ENCODE measurements around the gene ABI1. TPM values are rescaled to one million over a fixed set of nuclear protein-coding genes. Genes with fewer than 3 reads are reported as not detected.

ABI1 gene
- total RNA-seq, 1 donor from 2014 or later: 43.1 TPM

- Mint-ChIP-seq H3K4me3 (peak overlapping the region; percentile 97), H3K9me3 (no peaks in the 10 kb centered on the region), H3K27me3 (ENCODE audit: insufficient read depth, low read depth) (peaks cover 3% of the 10 kb centered on the region), H3K27ac (no peak overlapping the region), H3K4me1 (peaks cover 16% of the 10 kb centered on the region), H3K36me3 (no peaks in the 10 kb centered on the region)
- peaks cover 56% of the 10 kb centered on the region for H3K79me2 ChIP-seq (ENCODE audit: low read depth)
- no peaks in the 10 kb centered on the region for H3K27me3 ChIP-seq
- peaks cover 27% of the 10 kb centered on the region for H4K20me1 ChIP-seq (ENCODE audit: low read depth)
- H3K36me3 ChIP-seq: no peaks in the 10 kb centered on the region
- peak overlapping the region; percentile 83 for H3K4me2 ChIP-seq
- peak overlapping the region; percentile 71 for H3K9ac ChIP-seq
- H3K4me3 ChIP-seq: peak overlapping the region; percentile 96
- peaks cover 8% of the 10 kb centered on the region for H3K4me1 ChIP-seq
- H3F3A ChIP-seq (ENCODE audit: low read depth): peaks cover 7% of the 10 kb centered on the region
- peak; percentile 71 for DNase-seq (ENCODE audit: low spot score)
- peak overlapping the region; percentile 85 for H3K27ac ChIP-seq
- peak overlapping the region; percentile 77 for H2AFZ ChIP-seq (replicated peaks)
- TF ChIP-seq, protein P1, sequence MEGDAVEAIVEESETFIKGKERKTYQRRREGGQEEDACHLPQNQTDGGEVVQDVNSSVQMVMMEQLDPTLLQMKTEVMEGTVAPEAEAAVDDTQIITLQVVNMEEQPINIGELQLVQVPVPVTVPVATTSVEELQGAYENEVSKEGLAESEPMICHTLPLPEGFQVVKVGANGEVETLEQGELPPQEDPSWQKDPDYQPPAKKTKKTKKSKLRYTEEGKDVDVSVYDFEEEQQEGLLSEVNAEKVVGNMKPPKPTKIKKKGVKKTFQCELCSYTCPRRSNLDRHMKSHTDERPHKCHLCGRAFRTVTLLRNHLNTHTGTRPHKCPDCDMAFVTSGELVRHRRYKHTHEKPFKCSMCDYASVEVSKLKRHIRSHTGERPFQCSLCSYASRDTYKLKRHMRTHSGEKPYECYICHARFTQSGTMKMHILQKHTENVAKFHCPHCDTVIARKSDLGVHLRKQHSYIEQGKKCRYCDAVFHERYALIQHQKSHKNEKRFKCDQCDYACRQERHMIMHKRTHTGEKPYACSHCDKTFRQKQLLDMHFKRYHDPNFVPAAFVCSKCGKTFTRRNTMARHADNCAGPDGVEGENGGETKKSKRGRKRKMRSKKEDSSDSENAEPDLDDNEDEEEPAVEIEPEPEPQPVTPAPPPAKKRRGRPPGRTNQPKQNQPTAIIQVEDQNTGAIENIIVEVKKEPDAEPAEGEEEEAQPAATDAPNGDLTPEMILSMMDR (IDR thresholded peaks at IDR 0.05): no peak
- TF ChIP-seq EZH2phosphoT487 (IDR thresholded peaks at IDR 0.05) (no peak), EZH2 (IDR thresholded peaks at IDR 0.05) (no peak)
- H3K9me3 ChIP-seq (ENCODE audit: low read depth): no peaks in the 10 kb centered on the region
Observed at GRCh38 chr10:26860102-26860442, 686 bp downstream of the ABI1 start.

DNA sequence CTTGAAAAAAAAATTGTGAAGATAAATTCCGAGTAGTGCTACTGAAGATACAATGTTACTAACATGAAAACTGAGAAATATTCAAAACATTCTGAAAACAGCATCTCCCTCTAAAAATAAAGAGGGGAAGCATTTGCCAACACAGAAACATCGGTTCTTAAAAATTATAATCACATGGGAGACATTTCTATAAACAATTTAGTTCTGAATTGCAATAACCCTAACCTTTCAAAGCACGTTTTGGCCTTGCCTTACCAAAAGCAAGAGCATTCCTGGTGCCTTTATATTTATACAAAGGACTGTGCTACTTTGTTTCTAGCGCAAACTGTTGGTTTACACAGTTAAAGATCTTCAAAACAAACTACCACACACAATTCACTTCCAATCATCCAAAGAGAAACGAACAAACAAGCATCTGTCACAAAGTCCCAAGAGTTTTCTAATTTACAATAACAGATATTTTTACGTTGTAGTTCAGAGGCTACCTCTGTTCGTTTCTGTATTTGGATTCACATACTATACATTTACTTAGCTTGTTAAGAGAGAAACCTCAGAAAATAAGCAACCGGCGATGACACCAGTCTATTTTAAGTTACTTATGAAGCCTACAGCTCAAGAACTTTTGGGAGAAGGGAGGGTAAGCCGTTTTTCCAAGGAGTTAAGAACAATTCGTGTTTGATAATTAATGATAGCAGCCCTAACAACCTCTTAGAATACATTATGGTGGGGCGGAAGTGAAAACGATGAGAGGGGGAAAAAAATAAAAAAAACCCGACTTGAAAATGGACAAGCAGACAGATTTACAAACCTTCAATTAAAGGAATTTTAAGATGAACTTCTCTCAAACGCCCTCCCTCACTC lies 1.3 kb downstream of the ABI1 start:
- Histone ChIP-seq H3K4me2 (peak overlapping the region; percentile 83), H3K36me3 (no peaks in the 10 kb centered on the region), H2AFZ (replicated peaks) (no peak overlapping the region), H4K20me1 (ENCODE audit: low read depth) (peaks cover 27% of the 10 kb centered on the region), H3K9ac (peak overlapping the region; percentile 71), H3K9me3 (ENCODE audit: low read depth) (no peaks in the 10 kb centered on the region), H3K4me1 (peaks cover 8% of the 10 kb centered on the region), H3K4me3 (peak overlapping the region; percentile 96), H3K79me2 (ENCODE audit: low read depth) (peaks cover 62% of the 10 kb centered on the region), H3K27me3 (no peaks in the 10 kb centered on the region), H3K27ac (no peak overlapping the region), H3F3A (ENCODE audit: low read depth) (peaks cover 7% of the 10 kb centered on the region)
- H3K27me3 Mint-ChIP-seq (ENCODE audit: insufficient read depth, low read depth): no peaks in the 10 kb centered on the region
- peak overlapping the region; percentile 97 for H3K4me3 Mint-ChIP-seq
- peak; percentile 20 for DNase-seq (ENCODE audit: low spot score)
- TF ChIP-seq, protein P1 (IDR thresholded peaks at IDR 0.05): no peak
- TF ChIP-seq EZH2 (IDR thresholded peaks at IDR 0.05): no peak
- TF ChIP-seq EZH2phosphoT487 (IDR thresholded peaks at IDR 0.05): no peak
- H3K4me1 Mint-ChIP-seq: peaks cover 16% of the 10 kb centered on the region
- H3K27ac Mint-ChIP-seq: peak overlapping the region; percentile 91
- H3K36me3 Mint-ChIP-seq: no peaks in the 10 kb centered on the region
- no peaks in the 10 kb centered on the region for H3K9me3 Mint-ChIP-seq

- TF ChIP-seq, protein P1 (IDR thresholded peaks at IDR 0.05): no peak
- Histone ChIP-seq H3K36me3 (no peaks in the 10 kb centered on the region), H3F3A (ENCODE audit: low read depth) (peaks cover 7% of the 10 kb centered on the region), H3K4me3 (peak overlapping the region; percentile 96), H3K9ac (peak overlapping the region; percentile 71), H3K79me2 (ENCODE audit: low read depth) (peaks cover 70% of the 10 kb centered on the region), H3K9me3 (ENCODE audit: low read depth) (no peaks in the 10 kb centered on the region), H2AFZ (replicated peaks) (no peak overlapping the region), H3K27ac (no peak overlapping the region), H3K27me3 (no peaks in the 10 kb centered on the region), H3K4me1 (peaks cover 8% of the 10 kb centered on the region), H3K4me2 (peak overlapping the region; percentile 83), H4K20me1 (ENCODE audit: low read depth) (peaks cover 27% of the 10 kb centered on the region)
- Mint-ChIP-seq H3K27ac (no peak overlapping the region), H3K27me3 (ENCODE audit: insufficient read depth, low read depth) (no peaks in the 10 kb centered on the region), H3K4me3 (peak overlapping the region; percentile 97), H3K4me1 (peaks cover 16% of the 10 kb centered on the region), H3K36me3 (peaks cover 4% of the 10 kb centered on the region), H3K9me3 (peaks cover 2% of the 10 kb centered on the region)
- DNase-seq (ENCODE audit: low spot score): no peak
Observed at GRCh38 chr10:26858707-26859034, 2.1 kb downstream of the ABI1 start.
